ENCODE measurements around the gene FNDC11.

Gene FNDC11

GRCh38 chr20:63533388-63533787, 20.6 kb upstream of the FNDC11 start:
- no peak overlapping the region for H3K27ac Mint-ChIP-seq
- H3K27me3 Mint-ChIP-seq = no peaks in the 10 kb centered on the region
- H3K4me3 Mint-ChIP-seq = no peak overlapping the region
- DNase-seq = no peak
- no peaks in the 10 kb centered on the region for H3K9me3 Mint-ChIP-seq
- no peak for ATAC-seq
- no peaks in the 10 kb centered on the region for H3K36me3 Mint-ChIP-seq (ENCODE audit: low read depth)
- peaks cover 7% of the 10 kb centered on the region for H3K4me1 Mint-ChIP-seq

GRCh38 chr20:63533871-63534393, 20.0 kb upstream of the FNDC11 start:
- H3K4me1 Mint-ChIP-seq = peaks cover 7% of the 10 kb centered on the region
- no peak overlapping the region for H3K4me3 Mint-ChIP-seq
- DNase-seq (no peak), ATAC-seq (no peak)
- H3K9me3 Mint-ChIP-seq = no peaks in the 10 kb centered on the region
- H3K27ac Mint-ChIP-seq = no peak overlapping the region
- no peaks in the 10 kb centered on the region for H3K27me3 Mint-ChIP-seq
- no peaks in the 10 kb centered on the region for H3K36me3 Mint-ChIP-seq (ENCODE audit: low read depth)

- Mint-ChIP-seq H3K27ac (no peak overlapping the region), H3K36me3 (ENCODE audit: low read depth) (no peaks in the 10 kb centered on the region), H3K4me3 (no peak overlapping the region), H3K4me1 (peaks cover 7% of the 10 kb centered on the region), H3K9me3 (no peaks in the 10 kb centered on the region), H3K27me3 (no peaks in the 10 kb centered on the region)
- DNase-seq = no peak
- ATAC-seq = no peak
Observed at GRCh38 chr20:63534427-63534830, 19.5 kb upstream of the FNDC11 start.

DNA sequence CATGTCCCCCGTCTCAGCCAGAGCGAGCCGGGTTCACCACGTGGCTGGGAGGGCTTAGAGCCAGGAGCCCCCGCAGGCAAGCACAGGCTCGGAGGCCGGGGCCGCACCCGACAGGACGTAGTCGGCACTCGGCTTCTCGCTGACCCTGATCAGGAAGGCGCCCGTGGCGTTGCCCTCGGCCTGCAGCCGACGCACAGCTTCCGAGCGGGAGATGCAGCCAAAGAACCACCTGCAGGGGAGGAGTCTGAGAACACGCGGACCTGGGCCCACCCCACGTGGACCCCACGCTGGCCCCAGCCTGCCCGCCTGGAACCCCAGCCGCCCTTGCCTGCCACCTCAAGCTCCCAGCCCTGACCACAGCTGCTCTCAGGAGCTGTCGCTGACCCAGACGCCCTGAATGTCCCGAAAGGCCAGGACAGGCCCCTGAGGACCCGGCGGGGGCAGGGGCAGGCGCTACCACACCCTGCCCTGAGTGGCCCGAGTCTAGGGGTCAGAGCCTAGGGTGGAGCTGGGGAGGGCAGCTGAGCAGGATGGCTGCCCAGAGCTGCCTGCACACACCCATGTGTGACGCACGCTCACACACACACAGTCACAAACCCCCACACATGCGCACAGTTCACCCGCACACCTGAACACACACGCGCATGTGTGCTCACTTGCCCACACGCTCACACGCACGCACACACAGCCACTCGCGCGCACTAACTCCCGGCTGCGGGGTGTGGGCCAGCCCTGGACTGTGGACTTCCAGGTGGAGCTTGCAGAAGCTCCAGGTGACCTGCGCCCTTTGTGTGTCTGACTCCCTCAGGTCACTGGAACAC, 18.9 kb upstream of the FNDC11 start:
- H3K36me3 Mint-ChIP-seq (ENCODE audit: low read depth) = no peaks in the 10 kb centered on the region
- no peaks in the 10 kb centered on the region for H3K9me3 Mint-ChIP-seq
- ATAC-seq (no peak), DNase-seq (no peak)
- H3K4me3 Mint-ChIP-seq = no peak overlapping the region
- H3K27me3 Mint-ChIP-seq = no peaks in the 10 kb centered on the region
- no peak overlapping the region for H3K27ac Mint-ChIP-seq
- peaks cover 8% of the 10 kb centered on the region for H3K4me1 Mint-ChIP-seq

DNA sequence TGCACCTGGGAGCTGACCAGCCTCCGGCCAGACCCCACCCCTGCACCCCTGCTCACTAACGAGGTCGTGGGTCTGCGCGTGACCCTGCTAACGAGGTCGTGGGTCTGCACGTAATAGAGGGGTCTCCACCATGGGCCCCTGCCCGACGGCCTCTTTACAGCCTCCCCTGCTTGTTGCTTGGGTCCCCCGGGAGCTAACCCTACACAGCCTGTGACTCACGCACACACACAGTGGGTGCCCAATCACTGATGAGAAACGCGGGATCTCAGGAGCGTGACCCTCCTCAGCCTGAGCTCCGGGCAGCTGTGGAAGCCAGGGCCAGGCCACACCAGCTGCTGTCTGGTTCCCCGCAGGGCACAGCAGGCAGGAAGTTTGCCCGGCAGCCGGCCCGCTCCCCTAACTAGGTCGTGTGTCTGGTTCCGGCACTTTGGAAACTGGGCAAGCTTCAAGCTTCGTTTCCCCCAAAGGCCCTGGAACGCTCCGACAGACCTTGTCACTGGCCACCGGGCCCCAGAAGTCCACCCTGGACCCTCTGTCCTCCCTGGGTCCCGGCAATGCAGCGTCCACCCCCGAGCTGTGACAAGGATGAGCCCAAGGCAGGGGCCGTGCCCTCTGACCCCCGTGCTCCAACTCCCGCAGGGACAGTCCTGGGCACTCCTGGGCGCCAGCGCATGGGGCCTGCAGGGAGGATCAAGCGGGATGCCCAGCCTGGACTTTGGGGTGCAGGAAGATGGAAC, 17.6 kb upstream of the FNDC11 start:
- H3K27me3 Mint-ChIP-seq = no peaks in the 10 kb centered on the region
- H3K4me3 Mint-ChIP-seq = no peak overlapping the region

GRCh38 chr20:63536997-63537524, 16.9 kb upstream of the FNDC11 start, which contains the start of gene PTK6:
TSS of gene PTK6 (minus strand) at chr20:63537376. CDS start at chr20:63537314, 62 bp downstream.
- Mint-ChIP-seq H3K4me1 (peaks cover 10% of the 10 kb centered on the region), H3K27me3 (no peaks in the 10 kb centered on the region), H3K36me3 (ENCODE audit: low read depth) (no peaks in the 10 kb centered on the region), H3K9me3 (no peaks in the 10 kb centered on the region), H3K4me3 (peak within 1 kb of the TSS; percentile 67), H3K27ac (peak within 1 kb of the TSS; percentile 62)
- DNase-seq (no peak), ATAC-seq (no peak)

More for the DNA sequence above, 17.6 kb upstream of the FNDC11 start:
- Mint-ChIP-seq H3K4me1 (peaks cover 10% of the 10 kb centered on the region), H3K9me3 (no peaks in the 10 kb centered on the region), H3K36me3 (ENCODE audit: low read depth) (no peaks in the 10 kb centered on the region), H3K27ac (no peak overlapping the region)
- DNase-seq = no peak
- ATAC-seq = no peak

DNA sequence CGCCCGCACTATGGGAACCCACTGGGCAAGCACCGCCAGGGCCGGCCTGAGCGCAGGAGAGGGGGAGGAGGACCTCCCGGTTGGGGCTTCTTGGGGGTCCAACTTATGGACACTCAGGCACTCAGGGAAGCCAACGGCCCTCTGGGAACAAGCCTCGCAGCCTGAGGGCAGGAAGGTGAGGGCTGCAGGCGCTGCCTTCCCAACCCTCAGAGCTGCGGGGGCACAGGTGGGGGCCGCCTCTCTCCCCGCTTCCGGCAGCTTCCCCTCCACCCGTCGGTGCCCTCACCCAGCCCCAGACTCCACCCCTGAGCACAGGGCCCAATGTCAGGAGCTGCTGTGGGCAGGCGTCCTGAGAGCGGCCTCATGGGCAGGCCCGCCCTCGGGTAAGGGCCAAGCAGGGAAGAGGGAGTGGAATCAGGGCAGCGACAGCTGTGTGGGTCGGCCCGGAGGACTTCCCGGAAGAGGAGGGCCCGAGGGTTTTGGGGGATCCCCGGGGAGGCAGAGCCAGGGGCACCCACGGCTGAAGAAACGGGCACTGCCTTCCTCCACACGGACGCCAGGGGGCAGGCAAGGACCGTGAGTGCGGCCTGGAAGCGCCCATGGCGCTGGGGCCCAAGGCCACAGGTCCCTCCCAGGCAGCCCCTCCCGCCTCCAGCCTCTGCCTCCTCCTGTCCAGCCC, 16.3 kb upstream of the FNDC11 start:
- DNase-seq (peak; percentile 95), ATAC-seq (peak; percentile 97)
- Mint-ChIP-seq H3K27ac (peak overlapping the region; percentile 62), H3K4me1 (peaks cover 10% of the 10 kb centered on the region), H3K4me3 (peak overlapping the region; percentile 67), H3K9me3 (no peaks in the 10 kb centered on the region), H3K36me3 (ENCODE audit: low read depth) (no peaks in the 10 kb centered on the region), H3K27me3 (no peaks in the 10 kb centered on the region)

- no peak for ATAC-seq
- Mint-ChIP-seq H3K4me1 (peaks cover 10% of the 10 kb centered on the region), H3K36me3 (ENCODE audit: low read depth) (no peaks in the 10 kb centered on the region), H3K4me3 (peak overlapping the region; percentile 24), H3K27me3 (no peaks in the 10 kb centered on the region), H3K27ac (no peak overlapping the region), H3K9me3 (no peaks in the 10 kb centered on the region)
- no peak for DNase-seq
Observed at GRCh38 chr20:63538204-63539091, 15.5 kb upstream of the FNDC11 start.

DNA sequence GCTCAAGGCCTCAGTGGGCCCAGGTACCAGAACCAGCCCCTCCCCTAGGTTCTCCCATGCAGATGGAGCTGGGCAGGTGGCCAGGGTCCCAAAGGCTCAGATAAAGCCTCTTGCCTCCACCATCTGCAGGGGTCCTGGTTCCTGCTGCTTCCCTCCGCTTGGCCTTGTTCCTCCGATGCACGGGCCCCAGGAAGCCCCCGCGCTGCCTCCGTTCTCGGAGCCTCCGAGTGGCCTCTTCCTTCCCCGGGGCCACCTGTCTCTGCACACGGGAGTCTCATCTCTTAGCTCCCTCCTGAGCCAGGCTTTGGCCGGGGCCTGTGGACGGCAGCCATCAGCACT, 14.9 kb upstream of the FNDC11 start:
- H3K9me3 Mint-ChIP-seq = no peaks in the 10 kb centered on the region
- no peak for DNase-seq
- ATAC-seq = no peak
- H3K4me1 Mint-ChIP-seq = peaks cover 10% of the 10 kb centered on the region
- H3K36me3 Mint-ChIP-seq (ENCODE audit: low read depth) = no peaks in the 10 kb centered on the region
- H3K4me3 Mint-ChIP-seq = no peak overlapping the region
- H3K27ac Mint-ChIP-seq = no peak overlapping the region
- peaks cover 2% of the 10 kb centered on the region for H3K27me3 Mint-ChIP-seq

- no peak overlapping the region for H3K4me3 Mint-ChIP-seq
- no peaks in the 10 kb centered on the region for H3K9me3 Mint-ChIP-seq
Observed at GRCh38 chr20:63539441-63540370, 14.3 kb upstream of the FNDC11 start.

GRCh38 chr20:63540417-63541186, 13.4 kb upstream of the FNDC11 start:
- H3K4me3 Mint-ChIP-seq = no peak overlapping the region
- peaks cover 2% of the 10 kb centered on the region for H3K27me3 Mint-ChIP-seq
- DNase-seq (peak; percentile 27), ATAC-seq (no peak)
- peaks cover 10% of the 10 kb centered on the region for H3K4me1 Mint-ChIP-seq
- H3K36me3 Mint-ChIP-seq (ENCODE audit: low read depth) = no peaks in the 10 kb centered on the region
- no peaks in the 10 kb centered on the region for H3K9me3 Mint-ChIP-seq
- no peak overlapping the region for H3K27ac Mint-ChIP-seq

More at GRCh38 chr20:63539441-63540370, 14.3 kb upstream of the FNDC11 start:
- no peaks in the 10 kb centered on the region for H3K36me3 Mint-ChIP-seq (ENCODE audit: low read depth)
- peaks cover 2% of the 10 kb centered on the region for H3K27me3 Mint-ChIP-seq
- ATAC-seq (no peak), DNase-seq (no peak)
- H3K4me1 Mint-ChIP-seq = peaks cover 10% of the 10 kb centered on the region
- H3K27ac Mint-ChIP-seq = no peak overlapping the region

DNA sequence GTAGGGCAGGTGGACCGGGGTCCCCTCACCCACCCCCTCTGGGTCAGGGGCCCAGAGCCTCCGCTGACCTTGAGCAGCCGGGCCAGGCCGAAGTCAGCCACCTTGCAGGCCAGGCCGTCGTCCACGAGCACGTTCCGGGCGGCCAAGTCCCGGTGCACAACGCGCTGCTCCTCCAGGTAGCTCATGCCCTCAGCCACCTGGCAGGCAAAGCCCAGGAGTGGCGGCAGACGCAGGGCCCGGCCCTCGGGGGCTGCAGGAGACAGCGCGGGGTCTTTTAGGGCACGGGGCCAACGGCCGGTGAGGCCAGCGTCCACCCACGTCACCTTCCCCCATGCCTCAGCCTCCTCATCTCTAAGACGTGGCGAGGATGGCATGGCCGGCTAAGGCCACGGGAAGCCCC, 12.6 kb upstream of the FNDC11 start:
- no peak overlapping the region for H3K27ac Mint-ChIP-seq
- DNase-seq (no peak), ATAC-seq (no peak)
- no peaks in the 10 kb centered on the region for H3K36me3 Mint-ChIP-seq (ENCODE audit: low read depth)
- H3K4me3 Mint-ChIP-seq = no peak overlapping the region
- H3K4me1 Mint-ChIP-seq = peaks cover 10% of the 10 kb centered on the region
- H3K27me3 Mint-ChIP-seq = peaks cover 2% of the 10 kb centered on the region
- no peaks in the 10 kb centered on the region for H3K9me3 Mint-ChIP-seq
